ENCODE data around the gene CNTNAP2.

The CNTNAP2 gene

GRCh38 chr7:146119002-146119401 is 2.4 kb downstream of the CNTNAP2 start:
- H3K4me3 ChIP-seq (ENCODE audit: low read depth, low read length) = no peak overlapping the region
- TF ChIP-seq CTCF (IDR thresholded peaks at IDR 0.05; ENCODE audit: control insufficient read depth, extremely low read depth, insufficient read depth) = peak; percentile 23; the same call in 1 of the 2 replicates
- no peak for DNase-seq (ENCODE audit: low read depth)

- no peak for TF ChIP-seq CTCF (IDR thresholded peaks at IDR 0.05; ENCODE audit: control insufficient read depth, extremely low read depth, insufficient read depth)
- DNase-seq (ENCODE audit: low read depth) = no peak
- H3K4me3 ChIP-seq (ENCODE audit: low read depth, low read length) = no peak overlapping the region
Observed at GRCh38 chr7:146123715-146124114, 7.1 kb downstream of the CNTNAP2 start.

- no peak overlapping the region for H3K4me3 ChIP-seq (ENCODE audit: low read depth, low read length)
- no peak for TF ChIP-seq CTCF (IDR thresholded peaks at IDR 0.05; ENCODE audit: control insufficient read depth, extremely low read depth, insufficient read depth)
- no peak for DNase-seq (ENCODE audit: low read depth)
Observed at GRCh38 chr7:146126767-146127509, 10.3 kb downstream of the CNTNAP2 start.

- no peak for DNase-seq (ENCODE audit: low read depth)
- no peak overlapping the region for H3K4me3 ChIP-seq (ENCODE audit: low read depth, low read length)
- peak; percentile 32 for TF ChIP-seq CTCF (IDR thresholded peaks at IDR 0.05; ENCODE audit: control insufficient read depth, extremely low read depth, insufficient read depth)
Observed at GRCh38 chr7:146129296-146129695, 12.7 kb downstream of the CNTNAP2 start.

GRCh38 chr7:146129997-146130396 is 13.4 kb downstream of the CNTNAP2 start:
- no peak overlapping the region for H3K4me3 ChIP-seq (ENCODE audit: low read depth, low read length)
- TF ChIP-seq CTCF (IDR thresholded peaks at IDR 0.05; ENCODE audit: control insufficient read depth, extremely low read depth, insufficient read depth) = no peak
- no peak for DNase-seq (ENCODE audit: low read depth)

- DNase-seq (ENCODE audit: low read depth) = no peak
- no peak overlapping the region for H3K4me3 ChIP-seq (ENCODE audit: low read depth, low read length)
- TF ChIP-seq CTCF (IDR thresholded peaks at IDR 0.05; ENCODE audit: control insufficient read depth, extremely low read depth, insufficient read depth) = 0 out of 2 replicates have a peak, but pooled peaks have one; percentile 22
Observed at GRCh38 chr7:146131701-146132100, 15.1 kb downstream of the CNTNAP2 start.
